ENCODE measurements around the gene FXYD6. TPM values are rescaled to one million over a fixed set of nuclear protein-coding genes. Genes with fewer than 3 reads are reported as not detected.

Gene FXYD6
- total RNA-seq, 1 donor from 2014 or later = 0.99 TPM

GRCh38 chr11:117871784-117872183 is 4.7 kb downstream of the FXYD6 start:
- Mint-ChIP-seq H3K9me3 (ENCODE audit: unreplicated experiment) (no peaks in the 10 kb centered on the region), H3K4me3 (ENCODE audit: unreplicated experiment) (no peak overlapping the region), H3K4me1 (ENCODE audit: unreplicated experiment) (peaks cover 10% of the 10 kb centered on the region)

GRCh38 chr11:117871160-117871559 is 5.3 kb downstream of the FXYD6 start:
- Mint-ChIP-seq H3K4me3 (ENCODE audit: unreplicated experiment) (no peak overlapping the region), H3K9me3 (ENCODE audit: unreplicated experiment) (no peaks in the 10 kb centered on the region), H3K27ac (ENCODE audit: unreplicated experiment) (no peak overlapping the region), H3K36me3 (ENCODE audit: unreplicated experiment) (no peaks in the 10 kb centered on the region), H3K27me3 (ENCODE audit: unreplicated experiment) (peaks cover 47% of the 10 kb centered on the region), H3K4me1 (ENCODE audit: unreplicated experiment) (peaks cover 7% of the 10 kb centered on the region)
- TF ChIP-seq CTCF (IDR thresholded peaks at IDR 0.05) = no peak
- DNase-seq (ENCODE audit: extremely low spot score, unreplicated experiment) = no peak

More at GRCh38 chr11:117871784-117872183, 4.7 kb downstream of the FXYD6 start:
- Mint-ChIP-seq H3K27me3 (ENCODE audit: unreplicated experiment) (peaks cover 50% of the 10 kb centered on the region), H3K27ac (ENCODE audit: unreplicated experiment) (no peak overlapping the region), H3K36me3 (ENCODE audit: unreplicated experiment) (no peaks in the 10 kb centered on the region)
- no peak for DNase-seq (ENCODE audit: extremely low spot score, unreplicated experiment)
- no peak for TF ChIP-seq CTCF (IDR thresholded peaks at IDR 0.05)

GRCh38 chr11:117870103-117870952 is 6.1 kb downstream of the FXYD6 start:
- no peak for DNase-seq (ENCODE audit: extremely low spot score, unreplicated experiment)
- no peak for TF ChIP-seq CTCF (IDR thresholded peaks at IDR 0.05)
- Mint-ChIP-seq H3K27me3 (ENCODE audit: unreplicated experiment) (peaks cover 40% of the 10 kb centered on the region), H3K4me1 (ENCODE audit: unreplicated experiment) (peaks cover 4% of the 10 kb centered on the region), H3K27ac (ENCODE audit: unreplicated experiment) (no peak overlapping the region), H3K9me3 (ENCODE audit: unreplicated experiment) (no peaks in the 10 kb centered on the region), H3K4me3 (ENCODE audit: unreplicated experiment) (no peak overlapping the region), H3K36me3 (ENCODE audit: unreplicated experiment) (no peaks in the 10 kb centered on the region)

- no peaks in the 10 kb centered on the region for H3K36me3 Mint-ChIP-seq (ENCODE audit: unreplicated experiment)
- no peak overlapping the region for H3K4me3 Mint-ChIP-seq (ENCODE audit: unreplicated experiment)
- no peak for TF ChIP-seq CTCF (IDR thresholded peaks at IDR 0.05)
- no peaks in the 10 kb centered on the region for H3K4me1 Mint-ChIP-seq (ENCODE audit: unreplicated experiment)
- no peak for DNase-seq (ENCODE audit: extremely low spot score, unreplicated experiment)
- H3K27ac Mint-ChIP-seq (ENCODE audit: unreplicated experiment) = no peak overlapping the region
- no peaks in the 10 kb centered on the region for H3K9me3 Mint-ChIP-seq (ENCODE audit: unreplicated experiment)
- H3K27me3 Mint-ChIP-seq (ENCODE audit: unreplicated experiment) = peaks cover 38% of the 10 kb centered on the region
Observed at GRCh38 chr11:117869604-117870003, 6.9 kb downstream of the FXYD6 start.

GRCh38 chr11:117868815-117869561 is 7.5 kb downstream of the FXYD6 start:
- no peak for DNase-seq (ENCODE audit: extremely low spot score, unreplicated experiment)
- H3K4me1 Mint-ChIP-seq (ENCODE audit: unreplicated experiment) = no peaks in the 10 kb centered on the region
- no peak overlapping the region for H3K27ac Mint-ChIP-seq (ENCODE audit: unreplicated experiment)
- no peak for TF ChIP-seq CTCF (IDR thresholded peaks at IDR 0.05)
- H3K4me3 Mint-ChIP-seq (ENCODE audit: unreplicated experiment) = no peak overlapping the region
- peaks cover 32% of the 10 kb centered on the region for H3K27me3 Mint-ChIP-seq (ENCODE audit: unreplicated experiment)
- H3K36me3 Mint-ChIP-seq (ENCODE audit: unreplicated experiment) = no peaks in the 10 kb centered on the region
- no peaks in the 10 kb centered on the region for H3K9me3 Mint-ChIP-seq (ENCODE audit: unreplicated experiment)
